HepG2 (cell line): ENCODE results near the gene NPDC1. TPM values are rescaled to one million over a fixed set of nuclear protein-coding genes. Genes with fewer than 3 reads are reported as not detected.

Experiments
- CHD2 ChIP-seq: IDR thresholded peaks from 2 replicates; pipeline ENCODE4 v1.6.1; 2011; ENCODE audit warnings: low read depth, low read length, improper control_type of control experiment
- DMAP1 ChIP-seq: IDR thresholded peaks from 2 replicates; pipeline ENCODE4 v1.6.1; 2016
- ERF ChIP-seq: IDR thresholded peaks from 2 replicates; pipeline ENCODE4 v1.6.1; 2018; ENCODE audit warnings: missing biosample characterization, missing genetic modification reagents
- NFE2 ChIP-seq: sonication (generic); formaldehyde crosslinking; IDR thresholded peaks from 2 replicates; pipeline ENCODE4 v1.4.0; 2020; ENCODE audit warnings: missing genetic modification reagents
- RAD21 ChIP-seq: fragments of 450-650 bp; formaldehyde crosslinking; IDR thresholded peaks from 2 replicates; pipeline ENCODE4 v1.5.0; 2020; ENCODE audit warnings: mild to moderate bottlenecking
- REST ChIP-seq, 2 experiments: IDR thresholded peaks; 2 replicates each; pipeline ENCODE4 v1.6.1; 2011 to 2012; ENCODE audit warnings: low read length in 2 of 2, borderline replicate concordance in 1 of 2, low read depth in 1 of 2, mild to moderate bottlenecking in 1 of 2, moderate library complexity in 1 of 2
- ZFP36L2 ChIP-seq: sonication (generic); formaldehyde crosslinking; IDR thresholded peaks from 2 replicates; pipeline ENCODE4 v1.4.0; 2020; ENCODE audit warnings: missing genetic modification reagents
- ZFX ChIP-seq: sonication (generic); formaldehyde crosslinking; IDR thresholded peaks from 2 replicates; pipeline ENCODE4 v1.4.0; 2020; ENCODE audit warnings: mild to moderate bottlenecking, low read depth, missing genetic modification reagents, moderate library complexity
- ZNF704 ChIP-seq: sonication (generic); formaldehyde crosslinking; IDR thresholded peaks from 2 replicates; pipeline ENCODE4 v1.8.1; 2023; ENCODE audit warnings: mild to moderate bottlenecking, inconsistent platforms, moderate library complexity, missing genetic modification reagents, borderline replicate concordance
- polyA plus RNA-seq, 8 experiments: library from polyadenylated mRNA; depleted of rRNA in 3 of 8; stranded (reverse) in 7 of 8; unstranded in 1 of 8; fragments of >200 nt; fragmentation: Illumina TruSeq in 4 of 8; extraction: Trizol in 4 of 8; gene quantifications; 2 replicates each; pipeline versions ENCODE4 v1.2.1 to v1.2.3, GENCODE V29; 2011 to 2016; ENCODE audit warnings: low read depth in 4 of 8, missing spikeins in 1 of 8, mixed read lengths in 1 of 8; ENCODE audit not compliant: insufficient read depth in 1 of 8
- total RNA-seq, 5 experiments: library from RNA; depleted of rRNA; stranded (reverse); fragments of >200 nt; fragmentation: Illumina TruSeq; extraction: Trizol; gene quantifications; 2 replicates each; pipeline ENCODE4 v1.2.3, GENCODE V29; 2016; ENCODE audit warnings: low read depth in 1 of 5
- TF ChIP-seq, protein P1 (sequence below): sonication (generic); formaldehyde crosslinking; IDR thresholded peaks from 2 replicates; pipeline ENCODE4 v1.5.1; 2020; ENCODE audit warnings: missing genetic modification reagents, mild to moderate bottlenecking, borderline replicate concordance
- TF ChIP-seq, protein P2 (sequence below): sonication (generic); formaldehyde crosslinking; IDR thresholded peaks from 2 replicates; pipeline ENCODE4 v1.4.0; 2020; ENCODE audit warnings: low read depth, mild to moderate bottlenecking, missing genetic modification reagents
- TF ChIP-seq, protein P3 (sequence below): sonication (generic); formaldehyde crosslinking; IDR thresholded peaks from 2 replicates; pipeline ENCODE4 v1.4.0; 2020; ENCODE audit warnings: mild to moderate bottlenecking, low read depth, missing genetic modification reagents

The NPDC1 gene
- total and polyA plus RNA-seq, 2 of the 13 experiments (the other 11 are each of a cell fraction or from before 2014, with no cell fraction given): 0.84 to 5.4 TPM

GRCh38 chr9:136991993-136992818, 53.8 kb downstream of the NPDC1 start, which contains the start of gene PAXX (continued):
- TF ChIP-seq, protein P1, sequence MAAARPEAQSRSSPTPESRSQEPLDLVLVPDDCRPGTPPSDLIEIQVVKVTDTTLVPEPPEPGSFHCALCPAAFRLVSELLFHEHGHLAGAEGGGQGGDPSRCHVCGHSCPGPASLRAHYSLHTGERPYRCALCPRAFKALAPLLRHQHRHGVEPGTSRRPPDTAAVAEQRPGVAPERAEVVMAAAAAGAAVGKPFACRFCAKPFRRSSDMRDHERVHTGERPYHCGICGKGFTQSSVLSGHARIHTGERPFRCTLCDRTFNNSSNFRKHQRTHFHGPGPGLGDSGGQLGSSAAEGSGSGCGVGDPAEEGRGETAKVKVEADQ (CRISPR knock-in tag): 0 out of 2 replicates have a peak, but pooled peaks have one; percentile 63
- peak; percentile 63; the same call in 1 of the 2 replicates for TF ChIP-seq ERF
- TF ChIP-seq ZFX (CRISPR knock-in tag): peak; percentile 62
- TF ChIP-seq NFE2 (CRISPR knock-in tag): no peak
- TF ChIP-seq RAD21 (CRISPR knock-in tag): peak; percentile 17; the same call in 1 of the 2 replicates
- TF ChIP-seq, protein P2, sequence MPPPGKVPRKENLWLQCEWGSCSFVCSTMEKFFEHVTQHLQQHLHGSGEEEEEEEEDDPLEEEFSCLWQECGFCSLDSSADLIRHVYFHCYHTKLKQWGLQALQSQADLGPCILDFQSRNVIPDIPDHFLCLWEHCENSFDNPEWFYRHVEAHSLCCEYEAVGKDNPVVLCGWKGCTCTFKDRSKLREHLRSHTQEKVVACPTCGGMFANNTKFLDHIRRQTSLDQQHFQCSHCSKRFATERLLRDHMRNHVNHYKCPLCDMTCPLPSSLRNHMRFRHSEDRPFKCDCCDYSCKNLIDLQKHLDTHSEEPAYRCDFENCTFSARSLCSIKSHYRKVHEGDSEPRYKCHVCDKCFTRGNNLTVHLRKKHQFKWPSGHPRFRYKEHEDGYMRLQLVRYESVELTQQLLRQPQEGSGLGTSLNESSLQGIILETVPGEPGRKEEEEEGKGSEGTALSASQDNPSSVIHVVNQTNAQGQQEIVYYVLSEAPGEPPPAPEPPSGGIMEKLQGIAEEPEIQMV: no peak
- no peak for TF ChIP-seq REST (IDR thresholded peaks at IDR 0.05; ENCODE audit: borderline replicate concordance in 1 of 2, low read depth in 1 of 2, low read length in 2 of 2)
- TF ChIP-seq ZNF704 (CRISPR knock-in tag): 0 out of 2 replicates have a peak, but pooled peaks have one; percentile 45
- TF ChIP-seq DMAP1: peak; percentile 62; the same call in 1 of the 2 replicates
- TF ChIP-seq CHD2: no peak
- TF ChIP-seq, protein P3, sequence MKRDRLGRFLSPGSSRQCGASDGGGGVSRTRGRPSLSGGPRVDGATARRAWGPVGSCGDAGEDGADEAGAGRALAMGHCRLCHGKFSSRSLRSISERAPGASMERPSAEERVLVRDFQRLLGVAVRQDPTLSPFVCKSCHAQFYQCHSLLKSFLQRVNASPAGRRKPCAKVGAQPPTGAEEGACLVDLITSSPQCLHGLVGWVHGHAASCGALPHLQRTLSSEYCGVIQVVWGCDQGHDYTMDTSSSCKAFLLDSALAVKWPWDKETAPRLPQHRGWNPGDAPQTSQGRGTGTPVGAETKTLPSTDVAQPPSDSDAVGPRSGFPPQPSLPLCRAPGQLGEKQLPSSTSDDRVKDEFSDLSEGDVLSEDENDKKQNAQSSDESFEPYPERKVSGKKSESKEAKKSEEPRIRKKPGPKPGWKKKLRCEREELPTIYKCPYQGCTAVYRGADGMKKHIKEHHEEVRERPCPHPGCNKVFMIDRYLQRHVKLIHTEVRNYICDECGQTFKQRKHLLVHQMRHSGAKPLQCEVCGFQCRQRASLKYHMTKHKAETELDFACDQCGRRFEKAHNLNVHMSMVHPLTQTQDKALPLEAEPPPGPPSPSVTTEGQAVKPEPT: no peak
- no peak for TF ChIP-seq ZFP36L2 (CRISPR knock-in tag)
